GM19193 (cell line): Measurements from ENCODE around the gene POU2F1.

Experiments
- POLR2A ChIP-seq: IDR thresholded peaks from 4 replicates; pipeline ENCODE4 v1.6.1; 2011; ENCODE audit not compliant: insufficient read depth, insufficient read length; ENCODE audit errors: extremely low read depth

The POU2F1 gene

DNA sequence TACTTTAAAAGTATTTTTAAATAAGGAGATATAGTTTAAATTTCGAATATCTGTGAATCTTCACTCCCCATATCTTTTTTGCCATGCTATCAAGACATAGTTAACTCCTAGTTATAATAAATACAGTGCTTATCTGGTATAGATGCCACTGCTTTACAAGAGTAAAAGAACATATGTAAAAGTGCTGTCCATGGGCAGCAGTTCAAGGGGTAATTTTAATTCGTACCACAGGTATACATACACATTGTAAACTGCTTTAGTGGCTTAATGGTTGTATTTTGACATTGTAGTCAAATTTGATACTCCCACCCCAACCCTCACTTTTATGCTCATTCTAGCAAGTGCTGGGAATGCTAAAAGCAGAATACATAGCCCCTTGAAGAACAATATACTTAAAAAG lies 18.6 kb downstream of the POU2F1 start:
- no peak for TF ChIP-seq POLR2A

- TF ChIP-seq POLR2A = no peak
Measured at GRCh38 chr1:167244244-167244643, 23.6 kb downstream of the POU2F1 start.

DNA sequence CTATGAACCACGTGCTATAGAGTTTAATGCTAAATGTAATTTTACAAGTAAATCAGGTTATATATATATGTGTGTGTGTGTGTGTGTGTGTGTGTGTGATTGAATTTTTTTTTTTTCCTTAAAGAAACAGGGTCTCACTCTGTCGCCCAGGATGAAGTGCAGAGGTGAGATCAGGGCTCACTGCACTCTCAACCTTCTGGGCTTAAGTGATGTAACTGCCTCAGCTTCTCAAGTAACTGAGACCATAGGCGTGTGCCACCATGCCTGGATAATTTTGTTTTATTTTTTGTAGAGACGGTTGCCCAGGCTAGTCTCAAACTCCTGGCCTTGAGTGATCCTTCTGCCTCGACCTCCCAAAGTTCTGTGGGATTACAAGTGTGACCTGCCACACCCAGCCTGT lies 26.3 kb downstream of the POU2F1 start:
- TF ChIP-seq POLR2A = no peak

DNA sequence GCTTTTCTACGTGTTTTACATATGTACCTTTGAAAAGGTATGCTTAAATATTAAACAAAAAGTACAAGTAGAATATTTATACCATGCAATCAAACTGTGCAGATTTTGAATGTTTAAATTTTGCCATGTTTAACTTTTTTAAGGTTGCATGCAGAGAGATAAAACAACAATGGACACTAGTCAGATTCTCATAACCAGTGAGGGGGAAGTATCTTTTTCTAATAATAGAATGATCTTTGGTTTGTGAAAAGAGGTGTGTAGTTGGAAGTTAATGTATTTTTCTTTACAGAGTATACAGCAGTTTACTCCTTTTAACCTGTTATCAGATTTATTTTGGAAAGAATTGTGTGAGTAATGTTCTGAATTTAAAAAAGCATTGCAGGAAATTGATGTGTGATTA lies 27.1 kb downstream of the POU2F1 start:
- TF ChIP-seq POLR2A = no peak

DNA sequence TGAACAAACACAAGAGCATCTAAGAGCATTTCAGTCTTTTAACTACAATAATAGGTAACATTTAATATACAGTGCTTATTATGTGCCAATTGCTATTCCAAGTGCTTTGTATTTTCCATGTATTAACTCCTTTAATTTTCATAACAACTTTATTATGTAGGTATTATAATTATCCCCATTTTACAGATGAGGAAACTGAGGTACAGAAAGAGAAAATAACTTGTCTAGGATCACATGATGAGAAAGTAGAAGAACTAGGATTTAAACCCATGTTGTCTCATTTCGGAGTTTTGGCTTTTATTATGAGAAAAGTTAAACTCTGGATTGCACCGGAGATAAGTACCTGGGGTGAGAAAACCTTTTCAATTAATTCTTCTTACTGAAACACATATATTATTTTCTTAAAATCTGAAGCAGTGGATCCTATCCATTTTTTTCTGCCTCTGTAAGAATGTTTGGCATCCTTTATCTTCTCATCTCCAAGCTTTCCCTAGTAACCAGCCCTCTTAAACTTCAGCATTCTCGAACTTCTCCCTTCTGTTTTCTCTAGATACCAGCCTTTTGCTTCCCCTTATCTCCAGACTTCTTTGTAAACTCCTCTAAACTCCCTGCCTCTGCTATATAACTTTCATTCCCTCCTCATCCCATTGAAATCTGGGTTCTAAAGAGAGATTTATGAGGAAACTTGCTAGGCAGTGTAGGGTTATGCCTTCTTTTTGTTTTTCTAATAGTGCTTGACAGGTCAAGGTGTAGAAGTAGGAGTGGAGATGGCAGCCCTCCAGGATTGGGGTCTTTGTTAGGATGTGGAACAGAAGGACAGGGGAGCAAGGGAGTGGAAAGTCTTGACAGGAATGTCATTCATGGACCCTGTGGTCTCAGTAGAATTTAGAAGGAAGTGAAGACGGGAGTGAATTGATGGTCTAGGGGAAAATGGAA lies 28.3 kb downstream of the POU2F1 start:
- TF ChIP-seq POLR2A = no peak

GRCh38 chr1:167249702-167250101 lies 29.0 kb downstream of the POU2F1 start:
- no peak for TF ChIP-seq POLR2A

- TF ChIP-seq POLR2A = no peak
Measured at GRCh38 chr1:167250482-167250881, 29.8 kb downstream of the POU2F1 start.

GRCh38 chr1:167251472-167251871 lies 30.8 kb downstream of the POU2F1 start:
- TF ChIP-seq POLR2A = no peak

- no peak for TF ChIP-seq POLR2A
Measured at GRCh38 chr1:167252986-167253385, 32.3 kb downstream of the POU2F1 start.

DNA sequence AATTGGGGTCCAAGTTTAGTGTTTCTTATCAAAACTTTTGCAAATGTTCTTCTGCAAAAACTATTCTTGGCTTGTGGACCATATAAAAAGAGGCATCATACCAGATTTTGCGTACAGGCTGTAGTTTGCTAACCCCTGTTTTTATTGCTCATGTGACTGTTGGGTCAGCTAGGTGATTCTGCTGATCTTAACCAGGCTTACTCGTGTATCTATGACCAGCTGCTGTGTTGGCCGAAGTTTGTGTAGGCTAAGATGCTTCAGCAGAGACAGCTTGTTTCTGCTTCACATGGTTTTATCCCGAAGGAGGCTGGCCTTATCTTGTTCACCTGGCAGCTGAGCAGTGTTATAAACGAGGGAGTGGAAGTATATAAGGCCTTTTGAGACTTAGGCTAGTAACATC lies 38.2 kb downstream of the POU2F1 start:
- TF ChIP-seq POLR2A = no peak

GRCh38 chr1:167262836-167263235 lies 42.1 kb downstream of the POU2F1 start:
- no peak for TF ChIP-seq POLR2A

- TF ChIP-seq POLR2A = no peak
Measured at GRCh38 chr1:167263344-167263743, 42.7 kb downstream of the POU2F1 start.

DNA sequence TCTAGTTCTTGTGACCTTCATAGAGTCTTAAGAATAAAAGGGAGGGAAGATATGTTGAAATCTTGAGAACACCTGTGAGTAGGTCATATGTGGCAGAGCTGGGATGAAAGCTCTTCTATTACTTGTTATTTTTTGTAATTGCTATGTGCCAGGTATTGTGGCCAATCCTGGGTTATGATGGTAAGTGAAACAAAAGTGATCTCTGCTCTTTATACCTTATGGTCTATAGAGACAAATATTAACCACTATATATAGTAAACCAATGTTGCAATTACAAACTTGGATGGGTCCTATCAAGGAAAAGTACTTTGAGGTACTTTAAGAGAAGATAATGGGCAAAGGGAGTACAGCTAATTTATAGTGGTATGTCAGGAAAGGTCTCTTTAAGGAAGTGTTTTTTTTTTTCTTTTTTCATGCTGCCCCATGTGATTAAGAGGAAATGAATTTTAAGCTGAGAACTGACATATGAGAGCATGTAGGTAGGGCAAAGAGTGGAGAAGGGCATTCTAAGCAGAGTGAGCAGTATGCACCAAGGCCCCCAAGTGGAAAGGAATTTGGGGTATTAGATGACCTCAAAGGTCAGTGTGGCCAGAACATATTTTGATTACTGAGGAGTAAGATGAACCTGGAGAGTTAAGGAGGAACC lies 43.3 kb downstream of the POU2F1 start:
- no peak for TF ChIP-seq POLR2A

GRCh38 chr1:167266965-167267364 lies 46.3 kb downstream of the POU2F1 start:
- TF ChIP-seq POLR2A = no peak

- no peak for TF ChIP-seq POLR2A
Measured at GRCh38 chr1:167268347-167268787, 47.7 kb downstream of the POU2F1 start.

- TF ChIP-seq POLR2A = no peak
Measured at GRCh38 chr1:167270349-167271092, 49.8 kb downstream of the POU2F1 start.

- TF ChIP-seq POLR2A = no peak
Measured at GRCh38 chr1:167272369-167272957, 51.8 kb downstream of the POU2F1 start.
